ENCODE data around the gene NOP14. TPM values are rescaled to one million over a fixed set of nuclear protein-coding genes. Genes with fewer than 3 reads are reported as not detected.
A peak's percentile ranks its signal among the peaks of the same experiment; 100 is the strongest.

The NOP14 gene
- total RNA-seq, 6 donors from 2014 or later: 17.2 to 30.4 (median 22.4) TPM

- DNase-seq (peak; percentile 89 to 92), ATAC-seq (ENCODE audit: low FRiP score in 2 of 2) (peak; percentile 2 to 87)
- Histone ChIP-seq H3K4me1 (peaks cover 44 to 72% (median 64%) of the 10 kb centered on the region in 4 donors), H3K9me3 (no peaks in the 10 kb centered on the region), H3K4me3 (peak overlapping the region in 2 of 4 donors; percentile 7 to 76), H3K36me3 (peaks cover 15 to 63% (median 54%) of the 10 kb centered on the region in 4 donors), H3K27ac (peak overlapping the region; percentile 87 to 94 (median 92)), H3K27me3 (no peaks in the 10 kb centered on the region)
- no peak for TF ChIP-seq POLR2A (IDR thresholded peaks at IDR 0.05)
- peak; percentile 4 to 7 for TF ChIP-seq POLR2AphosphoS5 (IDR thresholded peaks at IDR 0.05)
- TF ChIP-seq EP300 (IDR thresholded peaks at IDR 0.05): peak in 1 of 4 donors; percentile 18
- TF ChIP-seq CTCF (IDR thresholded peaks at IDR 0.05): peak; percentile 19 to 88 (median 61)
- 72% methylated on average over 30 of the region's 34 CpGs; no CpG with 5 or more reads in 1 of the 2 donors for WGBS, 2 donors
Measured at GRCh38 chr4:2930758-2931511, 32.3 kb downstream of the NOP14 start.

DNA sequence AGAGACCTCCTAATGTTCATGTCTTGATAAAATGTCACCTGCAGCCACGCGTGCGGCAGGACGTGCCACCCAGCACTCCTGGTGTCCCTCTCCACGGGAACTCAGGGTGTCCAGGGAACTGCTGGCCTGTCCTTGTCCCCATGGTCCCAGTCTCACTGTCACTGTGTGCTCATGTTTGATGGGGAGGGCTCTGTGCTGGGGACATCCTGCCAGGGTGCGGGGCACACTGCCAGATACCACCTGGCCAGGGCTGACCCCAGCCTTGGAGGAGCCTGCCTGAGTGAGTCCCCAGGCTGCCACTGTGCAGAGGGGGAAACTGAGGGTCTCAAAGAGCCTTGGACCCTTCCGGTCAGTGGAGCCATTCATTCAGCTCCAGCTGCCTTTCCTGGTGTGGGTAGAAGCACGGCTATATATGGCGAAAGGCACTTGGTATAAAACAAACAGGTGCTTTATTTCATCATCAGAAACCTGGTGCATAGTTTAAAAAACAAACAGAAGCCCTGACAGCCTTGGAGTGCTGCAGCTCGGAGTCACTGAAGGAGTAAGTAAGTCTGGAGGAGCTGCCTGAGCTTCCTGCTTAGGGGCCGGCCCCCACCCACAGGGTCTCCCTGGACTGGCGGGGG lies 33.0 kb downstream of the NOP14 start:
- H3K4me1 ChIP-seq: peaks cover 37 to 65% (median 57%) of the 10 kb centered on the region in 4 donors
- H3K27me3 ChIP-seq: no peaks in the 10 kb centered on the region
- peak in 1 of 2 donors; percentile 74 for DNase-seq
- H3K36me3 ChIP-seq: peaks cover 18 to 70% (median 60%) of the 10 kb centered on the region in 4 donors
- no peak overlapping the region for H3K4me3 ChIP-seq
- WGBS, 2 donors: 72 to 80% methylated on average over 8 to 12 of the region's 12 CpGs
- ATAC-seq (ENCODE audit: low FRiP score in 2 of 2): peak in 1 of 2 donors; percentile 74
- H3K9me3 ChIP-seq: no peaks in the 10 kb centered on the region
- H3K27ac ChIP-seq: peak overlapping the region; percentile 87 to 94 (median 92)
- TF ChIP-seq POLR2A (IDR thresholded peaks at IDR 0.05): no peak
- TF ChIP-seq POLR2AphosphoS5 (IDR thresholded peaks at IDR 0.05): no peak
- TF ChIP-seq CTCF (IDR thresholded peaks at IDR 0.05): no peak
- no peak for TF ChIP-seq EP300 (IDR thresholded peaks at IDR 0.05)

- Histone ChIP-seq H3K36me3 (peaks cover 18 to 78% (median 68%) of the 10 kb centered on the region in 4 donors), H3K4me1 (peaks cover 36 to 65% (median 57%) of the 10 kb centered on the region in 4 donors), H3K4me3 (no peak overlapping the region), H3K9me3 (no peaks in the 10 kb centered on the region), H3K27ac (peak overlapping the region; percentile 87 to 94 (median 92)), H3K27me3 (no peaks in the 10 kb centered on the region)
- TF ChIP-seq EP300 (IDR thresholded peaks at IDR 0.05) (no peak), CTCF (IDR thresholded peaks at IDR 0.05) (no peak), POLR2A (IDR thresholded peaks at IDR 0.05) (no peak), POLR2AphosphoS5 (IDR thresholded peaks at IDR 0.05) (no peak)
- 82 to 89% methylated on average over 14 to 15 of the region's 16 CpGs for WGBS, 2 donors
- DNase-seq (peak in 1 of 2 donors; percentile 21), ATAC-seq (ENCODE audit: low FRiP score in 2 of 2) (no peak)
Measured at GRCh38 chr4:2929469-2929868, 33.7 kb downstream of the NOP14 start.

DNA sequence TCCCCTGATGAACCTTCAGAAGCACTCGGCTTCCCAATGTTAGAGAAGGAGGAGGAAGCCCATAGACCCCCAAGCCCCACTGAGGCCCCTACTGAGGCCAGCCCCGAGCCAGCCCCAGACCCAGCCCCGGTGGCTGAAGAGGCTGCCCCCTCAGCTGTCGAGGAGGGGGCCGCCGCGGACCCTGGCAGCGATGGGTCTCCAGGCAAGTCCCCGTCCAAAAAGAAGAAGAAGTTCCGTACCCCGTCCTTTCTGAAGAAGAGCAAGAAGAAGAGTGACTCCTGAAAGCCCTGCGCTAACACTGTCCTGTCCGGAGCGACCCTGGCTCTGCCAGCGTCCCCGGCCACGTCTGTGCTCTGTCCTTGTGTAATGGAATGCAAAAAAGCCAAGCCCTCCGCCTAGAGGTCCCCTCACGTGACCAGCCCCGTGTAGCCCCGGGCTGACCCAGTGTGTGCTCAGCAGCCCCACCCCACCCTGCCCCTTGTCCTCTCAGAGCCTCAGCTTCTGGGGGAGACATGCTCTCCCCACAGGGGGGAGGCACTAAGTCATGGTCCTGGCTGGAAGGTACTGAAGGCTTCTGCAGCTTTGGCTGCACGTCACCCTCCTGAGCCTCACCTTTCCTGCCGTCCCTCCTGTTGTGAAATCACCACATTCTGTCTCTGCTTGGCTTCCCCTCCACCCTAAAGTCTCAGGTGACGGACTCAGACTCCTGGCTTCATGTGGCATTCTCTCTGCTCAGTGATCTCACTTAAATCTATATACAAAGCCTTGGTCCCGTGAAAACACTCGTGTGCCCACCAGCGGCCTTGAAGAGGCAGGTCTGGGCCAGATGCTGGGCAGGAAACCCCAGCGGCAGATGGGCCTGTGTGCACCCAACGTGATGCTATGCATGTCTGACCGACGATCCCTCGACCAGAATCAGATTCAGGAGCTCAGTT lies 34.7 kb downstream of the NOP14 start:
- no peaks in the 10 kb centered on the region for H3K9me3 ChIP-seq
- 75 to 80% methylated on average over 18 to 32 of the region's 32 CpGs for WGBS, 2 donors
- peaks cover 34 to 59% (median 57%) of the 10 kb centered on the region in 4 donors for H3K4me1 ChIP-seq
- no peak overlapping the region for H3K4me3 ChIP-seq
- H3K36me3 ChIP-seq: peaks cover 18 to 87% (median 77%) of the 10 kb centered on the region in 4 donors
- peak in 1 of 2 donors; percentile 59 for DNase-seq
- H3K27ac ChIP-seq: peak overlapping the region; percentile 38 to 94 (median 89)
- ATAC-seq (ENCODE audit: low FRiP score in 2 of 2): no peak
- TF ChIP-seq POLR2AphosphoS5 (IDR thresholded peaks at IDR 0.05) (no peak), POLR2A (IDR thresholded peaks at IDR 0.05) (no peak), CTCF (IDR thresholded peaks at IDR 0.05) (no peak), EP300 (IDR thresholded peaks at IDR 0.05) (no peak)
- H3K27me3 ChIP-seq: no peaks in the 10 kb centered on the region

All from upper lobe of left lung (tissue), 6 donors.